NCI-H1436 (cell line): ENCODE measurements around the gene LHFPL6.

Experiments
- DNase-seq: peaks from one replicate; lab custom pipeline; 2025; lab: John Stamatoyannopoulos, UW

Gene LHFPL6

GRCh38 chr13:39298951-39299350 lies 304.0 kb downstream of the LHFPL6 start:
- DNase-seq, result no peak

- no peak for DNase-seq
These were observed 305.3 kb downstream of the LHFPL6 start for GRCh38 chr13:39297664-39298171.

- no peak for DNase-seq
These were observed 306.0 kb downstream of the LHFPL6 start for GRCh38 chr13:39297023-39297422.

GRCh38 chr13:39296193-39296592 lies 306.8 kb downstream of the LHFPL6 start:
- no peak for DNase-seq
